NCI-H2081 treated with DMSO at 0.1 percent for 48 hours (cell line): ENCODE data around the gene TMEM181.
"Not testable (repeated sequence)": the region's sequence is repeated elsewhere in the genome, so short reads cannot be mapped to it uniquely, and the experiment has no call there.

Experiments
- DNase-seq: peaks from one replicate; lab custom pipeline; 2025; lab: John Stamatoyannopoulos, UW

Gene TMEM181

GRCh38 chr6:158599635-158600034 lies 39.7 kb downstream of the TMEM181 start:
- no peak for DNase-seq

DNA sequence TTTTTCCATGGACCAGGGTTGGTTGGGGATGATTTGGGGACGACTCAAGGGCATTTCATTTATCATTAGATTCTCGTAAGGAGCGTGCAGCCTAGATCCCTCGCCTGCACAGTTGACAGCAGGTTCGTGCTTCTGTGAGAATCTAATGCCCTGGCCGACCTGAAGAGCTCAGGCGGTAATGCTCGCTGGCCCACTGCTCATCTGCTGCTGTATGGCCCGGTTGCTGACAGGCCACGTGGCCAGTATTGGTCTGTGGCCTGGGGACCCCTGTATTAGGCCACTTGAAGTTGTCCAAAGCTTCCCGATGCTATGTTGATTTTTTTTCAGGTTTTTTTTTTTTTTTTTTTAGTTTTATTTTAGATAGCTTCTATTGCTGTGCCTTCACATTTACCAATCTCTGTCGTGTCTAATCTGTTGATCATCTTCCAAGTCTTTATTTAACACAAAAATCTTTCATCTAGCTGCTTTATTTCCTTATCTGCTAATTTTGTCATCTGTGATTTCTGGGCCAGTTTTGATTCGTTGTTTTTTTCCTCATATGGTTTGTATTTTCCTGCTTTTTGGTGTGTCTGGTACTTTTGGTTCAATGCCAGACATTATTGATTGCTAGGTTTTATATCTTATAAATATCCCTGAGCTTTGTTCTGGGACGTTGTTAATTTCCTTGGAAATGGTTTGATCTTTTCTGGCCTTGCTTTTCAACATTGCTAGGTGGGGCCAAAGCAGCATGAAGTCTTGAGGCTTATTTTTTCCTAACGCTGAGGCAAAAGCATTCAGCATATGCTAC lies 43.6 kb downstream of the TMEM181 start:
- DNase-seq: no peak

DNA sequence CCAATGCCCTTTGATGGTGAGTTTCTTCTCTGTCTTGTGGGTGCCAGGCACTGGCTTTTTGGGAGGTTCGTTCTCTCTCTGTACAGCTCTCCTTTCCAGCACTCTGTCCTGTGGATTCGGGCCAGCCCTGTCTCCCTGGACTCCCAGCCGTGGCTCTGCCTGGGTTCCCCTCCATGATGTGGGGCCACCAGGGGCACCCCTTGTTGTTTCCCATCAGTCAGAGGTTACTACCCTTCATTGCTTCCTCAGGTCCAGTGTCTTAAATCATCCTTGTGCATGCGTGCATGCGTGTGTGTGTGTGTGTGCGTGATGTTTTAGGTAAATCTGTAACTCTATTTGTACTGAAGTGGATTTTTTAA lies 44.1 kb downstream of the TMEM181 start:
- no peak for DNase-seq

DNA sequence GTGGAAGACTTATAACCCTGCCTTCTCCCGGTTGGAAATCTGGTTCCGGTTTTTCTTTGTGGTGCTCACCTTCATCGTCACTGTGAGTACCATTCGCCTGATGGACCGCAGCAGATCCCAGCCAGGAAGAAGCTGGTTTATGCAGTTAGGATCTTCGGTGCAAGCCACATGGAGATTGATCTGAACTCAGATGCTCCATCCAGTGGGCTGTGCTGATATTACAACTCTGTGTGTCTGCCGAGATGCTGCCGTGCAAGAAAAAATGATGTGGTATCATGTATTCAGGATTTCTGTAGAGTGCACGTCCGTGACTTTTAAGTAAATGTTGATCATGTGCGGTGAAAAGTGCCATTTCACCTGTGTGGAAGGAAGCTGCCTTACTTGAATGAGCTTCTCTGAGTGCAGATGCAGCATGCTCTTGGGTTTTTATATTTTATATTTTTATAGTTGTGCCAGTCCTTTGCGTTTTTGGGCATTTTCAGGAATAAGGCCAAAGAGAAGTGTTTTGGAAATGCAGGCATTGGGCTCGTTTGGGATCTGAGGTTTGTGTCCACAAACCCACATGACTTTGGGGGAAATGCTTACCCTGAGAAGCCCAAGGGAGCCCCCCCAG lies 45.5 kb downstream of the TMEM181 start:
- no peak for DNase-seq

DNA sequence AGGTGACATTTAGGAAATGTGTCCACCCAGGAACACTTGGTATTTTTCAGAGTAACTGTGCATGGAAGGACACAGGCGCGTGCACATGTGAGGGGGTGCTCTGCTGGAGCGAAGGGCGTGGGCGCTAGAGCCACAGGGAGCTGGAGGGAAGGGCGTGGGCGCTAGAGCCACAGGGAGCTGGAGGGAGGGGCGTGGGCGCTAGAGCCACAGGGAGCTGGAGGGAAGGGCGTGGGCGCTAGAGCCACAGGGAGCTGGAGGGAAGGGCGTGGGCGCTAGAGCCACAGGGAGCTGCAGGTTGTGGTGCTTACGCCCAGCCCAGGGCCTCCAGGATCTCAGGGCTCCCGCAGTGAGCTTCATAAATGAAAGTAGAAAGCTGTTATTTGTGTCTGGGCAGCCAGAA lies 46.1 kb downstream of the TMEM181 start:
- DNase-seq: not testable (repeated sequence)

- DNase-seq: no peak
These were observed 47.0 kb downstream of the TMEM181 start for GRCh38 chr6:158606935-158607334.

GRCh38 chr6:158607411-158608170 lies 47.7 kb downstream of the TMEM181 start:
- DNase-seq: no peak

- DNase-seq: no peak
These were observed 48.3 kb downstream of the TMEM181 start for GRCh38 chr6:158608221-158608620.

GRCh38 chr6:158609455-158610155 lies 49.7 kb downstream of the TMEM181 start:
- no peak for DNase-seq

GRCh38 chr6:158610319-158610968 lies 50.6 kb downstream of the TMEM181 start:
- no peak for DNase-seq

- DNase-seq: no peak
These were observed 51.1 kb downstream of the TMEM181 start for GRCh38 chr6:158611039-158611438.

DNA sequence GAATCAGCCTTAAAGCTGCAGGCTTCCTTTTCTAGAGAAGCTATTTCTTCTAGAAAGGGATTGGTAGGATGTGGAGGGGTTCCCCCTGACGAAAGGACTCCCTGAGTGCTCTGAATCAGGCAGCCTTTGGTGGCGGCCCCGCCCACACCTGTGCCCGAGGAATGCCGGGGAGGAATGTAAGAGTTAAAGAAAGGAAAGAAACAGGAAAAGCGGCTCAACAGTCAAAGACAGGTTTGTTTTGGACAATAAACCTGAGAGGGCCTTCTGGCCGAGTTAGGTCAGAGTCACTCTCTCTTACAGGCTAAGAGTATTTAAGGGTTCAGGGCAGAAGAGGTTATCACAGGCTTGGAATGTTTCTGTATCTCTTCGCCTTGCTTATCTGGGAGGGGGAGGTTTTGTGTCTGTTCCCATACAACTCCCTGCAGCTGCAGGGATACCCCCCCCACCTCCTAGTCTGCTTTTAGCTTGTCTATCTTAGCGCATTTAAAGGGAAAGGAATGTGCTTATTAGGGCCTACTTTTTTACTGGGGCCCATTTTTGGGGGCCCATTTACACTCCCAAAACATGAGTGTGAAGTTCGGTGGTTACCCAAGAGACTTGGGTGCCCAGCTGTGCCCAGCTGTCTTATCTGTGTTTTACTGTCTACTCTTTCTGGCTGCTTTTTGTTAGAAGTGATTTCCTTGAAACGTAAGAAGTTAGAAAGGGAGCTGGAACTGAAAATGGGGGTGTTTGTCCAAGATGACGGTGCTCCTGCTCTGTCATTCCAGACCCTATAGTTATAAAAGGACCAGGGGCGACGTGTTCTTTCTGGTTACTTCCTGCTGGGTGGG lies 51.9 kb downstream of the TMEM181 start:
- no peak for DNase-seq

GRCh38 chr6:158614606-158615005 lies 54.7 kb downstream of the TMEM181 start:
- DNase-seq: not testable (repeated sequence)

GRCh38 chr6:158618289-158618688 lies 58.4 kb downstream of the TMEM181 start:
- not testable (repeated sequence) for DNase-seq

DNA sequence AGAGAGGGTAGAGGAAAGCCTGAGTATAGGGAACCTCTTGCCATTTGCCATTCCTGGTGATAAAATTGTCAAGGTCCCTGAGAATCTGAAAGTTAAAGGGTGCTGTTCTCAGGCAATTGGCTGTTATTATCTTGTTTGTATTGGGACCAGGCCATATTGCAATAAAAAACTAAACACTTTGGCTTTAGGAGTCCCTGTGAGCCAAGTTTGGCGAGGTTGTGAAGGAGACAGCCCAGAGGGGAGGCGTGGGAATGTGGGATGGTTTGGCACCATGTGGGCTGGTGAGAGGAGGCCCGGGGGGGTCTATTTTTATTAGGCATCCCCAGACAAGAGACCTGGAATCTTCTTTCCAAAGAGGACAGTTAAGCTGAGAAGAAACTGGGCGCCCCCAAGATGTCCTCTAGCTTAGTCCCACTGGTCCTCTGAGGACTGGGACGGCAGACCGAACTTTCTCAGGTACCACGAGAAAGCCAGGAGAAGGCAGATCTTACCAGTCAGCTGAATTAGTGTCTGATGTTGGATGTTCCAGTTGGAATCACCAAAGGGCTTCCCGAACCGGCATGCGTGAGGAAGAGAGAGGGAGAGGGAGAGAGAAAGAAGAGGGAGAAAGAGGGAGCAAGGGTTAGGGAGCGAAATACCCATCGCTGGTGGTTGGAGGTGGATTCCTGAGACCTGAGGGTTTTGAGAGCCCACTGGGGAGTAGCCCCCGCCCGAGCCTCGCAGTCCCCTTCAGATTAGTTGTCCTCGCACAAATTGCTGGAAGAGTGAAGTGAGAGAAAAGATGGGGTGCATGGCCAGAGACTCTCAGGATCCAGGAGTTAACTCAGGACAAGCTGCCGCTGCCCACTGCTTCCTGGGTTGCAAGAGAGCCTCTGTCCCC lies 60.3 kb downstream of the TMEM181 start:
- no peak for DNase-seq

DNA sequence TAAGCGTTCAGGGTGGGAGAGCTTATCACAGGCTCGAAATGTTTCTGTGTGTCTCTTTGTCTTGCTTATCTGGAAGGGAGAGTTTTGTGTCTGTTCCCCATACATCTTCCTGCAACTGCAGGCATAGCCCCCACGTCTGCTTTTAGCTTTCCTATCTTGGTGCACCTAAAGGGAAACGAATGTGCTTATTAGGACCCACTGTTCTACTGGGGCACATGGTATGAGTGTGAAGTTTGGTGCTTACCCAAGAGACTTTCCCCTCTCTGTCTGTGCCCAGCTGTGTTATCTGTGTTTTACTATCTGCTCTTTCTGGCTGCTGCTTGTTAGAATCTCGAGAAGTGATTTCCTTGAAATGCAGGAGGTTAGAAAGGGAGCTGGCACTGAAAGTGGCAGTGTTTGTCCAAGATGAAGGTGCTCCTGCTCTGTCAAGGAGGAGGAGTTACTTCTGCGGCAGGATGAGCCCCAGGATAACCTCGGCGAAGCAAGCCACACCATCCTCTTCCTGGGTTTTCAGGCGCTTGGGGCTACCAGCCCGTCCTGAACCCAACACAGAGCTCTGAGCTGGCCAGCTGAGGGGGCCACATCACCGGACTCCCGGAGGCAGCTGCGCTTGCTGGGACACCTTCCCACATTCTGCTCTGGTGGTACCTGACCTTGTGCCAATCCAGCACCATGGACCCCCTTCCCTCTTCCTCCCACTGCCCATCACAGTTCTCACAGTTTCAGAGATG lies 61.2 kb downstream of the TMEM181 start:
- no peak for DNase-seq

- no peak for DNase-seq
These were observed 62.0 kb downstream of the TMEM181 start for GRCh38 chr6:158621694-158622544.

DNA sequence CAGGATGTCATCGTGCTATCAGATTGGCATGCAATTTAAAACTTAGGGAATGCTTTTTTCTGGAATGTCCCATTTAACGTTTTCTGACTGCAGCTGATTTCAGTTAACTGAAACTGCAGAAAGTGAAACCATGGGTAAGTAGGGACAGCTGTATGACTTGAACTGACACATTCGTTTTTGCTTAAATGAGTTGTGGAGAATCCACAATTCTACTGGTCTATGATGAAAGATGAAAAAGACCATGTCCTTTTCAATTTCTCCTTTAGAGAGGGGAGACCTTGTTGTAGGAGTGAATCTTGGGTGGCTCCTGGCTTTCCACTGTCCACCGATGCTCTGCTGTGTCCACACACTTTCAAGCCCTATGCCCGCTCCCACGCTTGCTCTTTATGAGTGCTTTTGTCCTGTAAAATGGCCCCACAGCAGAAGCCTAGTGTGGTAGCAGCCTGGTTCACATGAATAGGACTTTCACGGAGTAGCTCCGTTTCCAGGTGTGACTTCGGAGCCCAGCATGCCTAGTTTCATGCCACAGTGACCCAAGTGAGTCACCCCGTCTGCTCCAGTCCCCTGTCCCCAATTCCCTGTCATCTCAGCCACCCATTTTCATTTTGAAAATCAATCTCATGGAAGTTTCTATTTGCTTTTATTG lies 62.8 kb downstream of the TMEM181 start:
- DNase-seq: no peak
